Ramos (cell line): ENCODE data around the gene C20orf141.
"Not testable (repeated sequence)": the region's sequence is repeated elsewhere in the genome, so short reads cannot be mapped to it uniquely, and the experiment has no call there.

Source experiments
- in situ Hi-C: fragments of 300-500 bp; cut with MboI; formaldehyde crosslinking; loops from one replicate; pipeline ENCODE4 v1.14.3; 2022; ENCODE audit warnings: low sequenced_read_pairs; ENCODE audit not compliant: unreplicated experiment

Gene C20orf141

DNA sequence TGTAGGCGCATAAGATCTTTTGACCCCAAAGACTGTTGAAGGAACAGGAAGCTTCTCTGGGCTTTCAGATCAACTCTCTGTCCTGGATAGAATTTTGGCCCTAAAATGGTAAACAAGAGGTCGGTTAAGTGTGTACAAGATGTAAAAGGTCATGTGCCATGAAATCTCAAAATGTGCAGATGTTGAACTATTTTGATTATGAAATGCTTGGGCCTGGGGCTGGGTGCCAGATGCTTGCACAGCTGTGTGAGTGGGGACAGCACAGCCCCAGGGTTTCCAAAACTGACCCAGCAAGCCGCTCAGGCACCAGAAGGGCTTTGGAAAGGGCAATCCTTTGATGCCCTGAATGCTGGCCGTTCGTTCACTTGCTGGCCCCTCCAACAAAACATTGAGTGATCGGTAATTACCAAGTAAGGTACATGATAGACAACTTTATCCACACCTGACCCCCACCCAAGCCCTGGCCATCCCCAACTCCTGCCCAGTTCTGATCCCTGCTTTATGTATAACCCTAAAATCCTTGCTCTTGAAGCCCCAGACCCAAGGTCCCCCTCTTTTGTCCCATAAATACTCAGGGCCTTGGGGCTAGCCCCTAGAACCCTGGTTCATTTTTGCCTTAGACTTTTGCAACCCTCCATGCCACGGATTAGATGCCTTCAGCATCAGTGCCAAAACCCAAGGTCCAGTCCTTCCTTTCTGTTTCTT is 3.3 kb downstream of the C20orf141 start:
- in situ Hi-C loops: no loop called here

DNA sequence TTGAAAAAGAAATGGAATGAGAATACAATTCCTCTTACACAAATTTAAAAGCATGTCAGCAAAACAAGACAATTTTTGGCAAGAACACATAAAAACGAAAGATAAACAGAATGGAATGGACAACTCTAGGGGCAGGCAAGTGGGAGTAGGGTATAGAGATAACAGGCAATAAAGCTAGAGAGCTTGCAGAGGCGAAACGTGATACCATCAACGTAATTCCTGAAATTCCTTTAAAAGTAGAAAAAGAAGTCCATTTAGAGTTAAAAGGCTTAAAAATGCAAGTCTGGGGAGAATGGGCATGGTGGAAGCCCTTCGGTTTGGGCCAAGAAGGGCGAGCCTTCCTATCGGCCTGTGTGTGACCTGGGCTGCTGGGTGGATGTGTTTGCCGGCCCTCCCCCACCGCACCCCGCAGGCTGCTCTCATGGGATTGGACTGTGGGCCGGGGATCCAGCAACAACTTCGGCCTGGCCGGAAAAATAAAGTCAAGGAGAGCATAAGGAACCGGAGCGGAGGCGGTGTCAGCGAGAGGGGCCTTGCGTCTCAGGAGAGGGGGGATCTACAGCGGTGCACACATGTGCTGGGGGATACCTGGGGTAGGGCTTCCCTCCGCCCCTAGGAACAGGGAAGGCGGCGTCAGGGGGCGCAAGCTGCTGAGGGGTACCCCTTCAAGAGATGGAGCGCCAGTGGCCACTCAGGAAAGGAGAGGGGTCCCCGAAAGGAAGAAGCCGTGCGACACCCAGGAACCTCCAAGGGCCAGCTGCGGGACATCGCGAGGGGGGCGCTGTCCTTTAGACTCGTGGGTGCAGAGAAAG is 5.5 kb downstream of the C20orf141 start:
- in situ Hi-C loops: no loop called here

- in situ Hi-C loops: no loop called here
Measured at GRCh38 chr20:2820896-2821869, 6.4 kb downstream of the C20orf141 start.

DNA sequence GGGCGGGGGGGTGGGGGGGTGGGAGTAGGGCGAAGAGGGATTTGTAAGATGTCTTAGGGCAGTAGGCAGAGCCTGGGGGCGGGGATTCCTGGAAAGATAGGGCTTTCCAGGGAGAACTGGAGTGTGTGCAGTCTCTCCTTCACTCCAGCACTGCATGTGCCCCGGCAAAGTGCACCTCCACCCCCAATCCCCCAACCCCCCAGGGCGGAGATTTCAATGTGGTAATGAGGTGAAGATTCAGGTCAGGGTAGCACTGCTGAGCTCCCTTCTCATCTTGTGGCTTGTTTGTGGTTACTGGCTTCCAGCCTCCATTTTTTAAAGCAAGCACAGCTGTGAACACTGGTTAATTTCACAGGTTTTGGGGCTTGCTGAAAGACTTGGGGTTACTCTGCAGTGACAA is 7.3 kb downstream of the C20orf141 start:
- in situ Hi-C loops: no loop called here

DNA sequence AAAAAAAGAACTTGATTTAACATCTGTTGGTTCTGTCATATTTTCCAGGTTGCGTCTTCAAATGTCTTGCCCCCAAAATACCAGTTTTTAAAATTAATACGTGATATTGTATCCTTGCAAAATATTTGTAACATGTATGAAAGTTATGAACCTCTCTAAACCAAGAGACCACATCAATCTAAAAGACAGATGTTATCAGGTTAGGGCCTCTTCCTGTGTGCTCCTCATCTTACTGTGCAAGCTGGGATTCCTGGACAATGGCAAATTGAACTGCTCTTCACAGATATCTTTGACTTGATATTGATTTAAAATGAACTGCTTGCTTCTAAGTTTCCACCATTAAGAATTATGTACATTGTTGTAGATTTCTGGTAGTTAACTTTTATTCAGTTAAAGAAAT is 11.0 kb downstream of the C20orf141 start:
- in situ Hi-C loops: no loop called here

DNA sequence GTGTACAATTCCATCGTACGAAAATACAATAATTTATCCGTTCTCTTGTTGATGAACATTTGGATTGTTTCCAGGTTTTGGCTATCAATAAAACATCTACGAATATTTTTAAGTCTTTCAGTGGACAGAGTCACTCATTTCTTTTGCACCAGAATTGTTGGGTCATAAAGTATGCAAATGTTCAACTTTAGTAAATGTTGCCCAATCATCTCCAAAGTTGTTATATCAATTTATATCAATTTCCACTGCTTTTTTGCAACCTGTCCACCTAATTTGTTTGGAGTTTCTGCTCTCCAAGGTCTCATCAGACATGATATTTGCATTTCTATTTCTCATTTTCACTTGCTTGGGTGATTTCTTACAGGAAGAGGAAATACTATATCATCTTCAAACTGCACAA is 11.9 kb downstream of the C20orf141 start:
- in situ Hi-C loops: no loop called here

DNA sequence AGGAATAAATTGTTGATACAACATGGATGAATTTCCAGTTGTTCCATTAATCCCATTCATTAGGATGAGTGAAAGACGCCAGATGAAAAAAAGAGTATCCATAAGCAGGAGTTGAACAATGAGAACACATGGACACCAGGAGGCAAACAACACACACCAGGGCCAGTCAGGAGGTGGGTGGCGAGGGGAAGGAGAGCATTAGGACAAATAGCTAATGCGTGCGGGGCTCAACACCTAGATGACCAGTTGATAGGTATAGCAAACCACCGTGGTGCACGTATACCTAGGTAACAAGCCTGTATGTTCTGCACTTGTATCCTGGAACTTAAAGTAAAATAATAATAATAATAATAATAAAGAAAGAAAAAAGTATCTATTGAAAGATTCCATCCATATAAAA is 14.6 kb downstream of the C20orf141 start:
- in situ Hi-C loops: no loop called here

DNA sequence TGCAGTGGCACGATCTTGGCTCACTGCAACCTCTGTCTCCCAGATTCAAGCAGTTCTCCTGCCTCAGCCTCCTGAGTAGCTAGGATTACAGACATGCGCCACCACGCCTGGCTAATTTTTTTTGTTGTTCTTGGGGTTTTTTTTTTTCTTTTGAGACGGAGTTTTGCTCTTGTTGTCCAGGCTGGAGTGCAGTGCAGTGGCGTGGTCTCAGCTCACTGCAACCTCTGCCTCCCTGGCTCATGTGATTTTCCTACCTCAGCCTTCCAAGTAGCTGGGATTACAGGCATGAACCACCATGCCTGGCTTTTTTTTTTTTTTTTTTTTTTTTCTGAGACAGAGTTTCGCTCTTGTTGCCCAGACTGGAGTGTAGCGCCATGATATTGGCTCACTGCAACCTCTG is 16.4 kb downstream of the C20orf141 start:
- in situ Hi-C loops: not testable (repeated sequence)

GRCh38 chr20:2833761-2834160 is 19.0 kb downstream of the C20orf141 start:
- in situ Hi-C loops: no loop called here

DNA sequence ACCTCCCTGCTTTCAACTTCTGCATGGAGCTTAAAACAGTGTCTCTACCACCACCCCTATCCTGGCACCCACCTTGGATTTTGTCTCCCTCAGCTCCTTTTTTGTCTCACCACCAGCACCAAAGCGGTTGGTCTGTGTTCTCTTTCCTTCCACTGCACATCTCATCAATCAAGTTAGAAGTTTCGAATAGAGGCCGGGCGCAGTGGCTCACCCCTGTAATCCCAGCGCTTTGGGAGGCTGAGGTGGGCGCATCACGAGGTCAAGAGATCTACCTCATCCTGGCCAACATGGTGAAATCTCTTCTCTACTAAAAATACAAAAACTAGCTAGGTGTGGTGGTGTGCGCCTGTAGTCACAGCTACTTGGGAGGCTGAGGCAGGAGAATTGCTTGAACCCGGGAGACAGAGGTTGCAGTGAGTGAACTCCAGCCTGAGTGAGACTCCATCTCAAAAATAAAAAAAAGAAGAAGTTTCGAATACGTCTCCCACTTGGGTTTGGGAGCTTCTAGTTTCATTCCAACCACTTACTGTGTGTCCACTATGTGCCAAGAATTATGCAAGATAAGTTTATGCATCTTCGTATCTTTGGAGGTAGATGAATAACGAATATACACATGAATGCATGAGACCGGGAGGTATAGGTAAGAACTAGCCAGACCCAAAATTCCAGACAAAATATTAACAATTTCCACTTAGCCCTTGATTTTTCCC is 19.8 kb downstream of the C20orf141 start:
- in situ Hi-C loops: no loop called here

DNA sequence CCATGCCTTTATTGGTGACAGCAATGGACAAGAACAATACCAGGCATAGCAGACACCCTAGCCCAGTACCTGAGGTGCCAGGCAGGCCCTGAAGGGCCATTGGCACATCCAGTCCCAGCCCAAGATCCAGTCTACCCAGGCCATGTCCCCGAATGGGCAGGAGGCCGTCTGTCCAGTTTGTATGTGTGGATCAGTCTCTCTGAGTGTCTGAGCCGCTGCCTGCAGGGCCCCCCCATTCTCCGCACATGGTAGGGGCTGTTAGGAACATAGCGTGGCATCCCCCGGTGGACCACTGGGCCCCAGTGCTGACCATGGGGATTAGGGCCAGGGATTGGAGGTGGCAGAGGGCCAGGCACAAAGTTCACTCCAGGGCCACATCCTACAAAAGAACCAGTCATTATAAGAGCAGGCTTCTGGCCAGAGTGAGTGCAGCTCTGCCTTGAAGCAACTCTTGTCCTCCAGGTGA is 20.6 kb downstream of the C20orf141 start:
- in situ Hi-C loops: no loop called here

GRCh38 chr20:2836035-2836434 is 21.2 kb downstream of the C20orf141 start:
- in situ Hi-C loops: no loop called here

DNA sequence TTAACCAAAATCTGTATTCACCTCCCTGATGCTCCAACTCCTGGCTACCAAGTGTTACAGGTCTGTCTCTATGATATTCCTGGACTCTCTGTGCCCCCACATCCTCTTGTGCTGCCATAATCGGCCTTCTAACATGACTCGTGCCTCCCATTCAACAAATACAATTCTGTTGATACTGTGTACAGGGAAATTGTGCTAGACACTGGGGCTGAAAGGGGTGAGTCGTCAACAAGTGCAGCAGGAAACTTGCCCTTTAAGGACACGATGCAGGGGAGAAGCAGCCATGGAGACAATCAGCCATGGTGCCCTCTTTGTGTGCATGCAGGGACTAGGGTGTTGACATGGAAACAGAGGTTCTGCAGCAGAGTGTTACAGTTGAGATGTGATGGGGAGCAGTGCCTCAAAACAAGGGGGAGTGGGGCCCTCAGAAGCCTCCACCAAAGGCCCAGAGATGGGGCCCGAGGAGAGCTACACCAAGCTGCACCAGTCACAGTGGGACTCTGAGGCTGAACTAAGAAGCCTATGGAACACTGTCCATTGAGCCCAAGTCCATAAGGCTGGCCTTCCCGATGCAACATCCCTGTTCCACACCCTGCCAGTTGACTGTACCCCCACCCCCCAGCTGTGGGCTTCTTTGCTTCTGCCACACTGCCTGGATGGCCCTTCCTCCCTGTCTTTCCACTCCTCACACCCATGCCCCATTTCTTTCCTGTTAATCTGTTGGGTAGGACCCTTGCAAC is 22.6 kb downstream of the C20orf141 start:
- in situ Hi-C loops: no loop called here

DNA sequence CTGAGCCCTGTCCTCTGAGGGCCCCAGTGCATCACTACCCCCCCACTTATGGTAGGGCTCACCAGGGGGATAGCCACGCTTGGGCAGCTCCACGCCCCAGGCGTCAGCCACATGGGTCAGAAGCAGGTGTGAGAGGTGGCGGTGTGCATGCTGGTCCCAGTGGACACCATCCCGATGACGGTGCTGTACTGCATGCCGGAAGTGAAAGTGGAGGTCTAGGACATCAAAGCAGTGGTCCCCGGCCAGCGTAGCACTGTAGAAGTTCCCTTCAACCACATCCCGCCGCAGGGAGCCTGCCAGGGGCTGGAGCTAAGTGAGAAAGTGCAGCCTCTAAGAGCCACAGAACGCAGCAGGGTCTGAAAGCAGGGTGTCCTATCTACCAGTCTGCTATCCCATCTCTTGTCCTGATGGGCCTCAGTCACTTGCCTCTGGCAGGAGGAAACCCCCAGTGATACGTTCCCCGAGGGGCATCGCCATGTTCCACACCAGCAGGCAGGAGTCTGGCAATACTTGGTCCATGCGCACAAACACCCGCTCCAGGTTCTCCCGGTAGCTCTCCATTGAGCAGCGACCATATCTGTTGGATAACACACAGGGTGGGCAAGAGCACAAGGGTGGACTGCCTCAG is 23.5 kb downstream of the C20orf141 start:
- in situ Hi-C loops: no loop called here

DNA sequence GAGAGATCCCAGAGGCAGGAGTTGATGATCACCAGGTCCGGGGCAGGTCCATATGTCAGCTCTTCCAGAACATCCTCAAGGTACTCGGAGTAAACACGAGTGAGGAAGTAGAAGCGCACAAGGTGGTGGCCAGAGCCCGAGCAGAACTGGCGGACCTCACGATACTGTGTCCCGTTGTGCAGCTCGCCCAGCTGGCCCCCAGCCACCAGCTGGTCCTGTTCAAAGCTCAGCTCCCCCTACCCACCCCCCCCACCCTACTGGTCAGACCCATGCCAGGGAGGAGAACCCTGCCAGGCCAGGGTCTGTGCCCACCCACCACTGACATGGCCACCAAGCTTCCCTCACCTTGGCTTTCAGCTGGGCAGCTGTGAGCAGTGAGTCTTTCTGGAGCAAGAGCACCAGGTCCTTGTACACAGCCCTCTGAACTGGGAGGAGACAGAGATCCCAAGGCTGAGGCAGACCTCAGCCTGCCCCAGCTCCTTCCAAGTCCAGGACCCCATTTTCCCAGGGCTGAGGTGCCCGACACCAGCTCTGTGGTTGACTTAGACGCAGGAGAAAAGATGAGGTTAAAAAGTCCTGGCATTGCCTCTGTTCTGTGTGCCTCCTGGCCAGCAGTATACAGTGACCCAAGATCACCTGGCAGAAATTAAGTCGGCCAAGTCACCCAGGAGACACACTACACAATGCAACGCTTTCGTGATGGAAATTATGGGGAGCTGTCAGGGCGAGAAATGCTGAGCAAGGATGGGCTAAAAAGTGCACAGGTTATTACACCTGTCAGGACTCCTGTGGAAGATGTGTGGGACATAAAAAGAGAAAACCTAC is 24.3 kb downstream of the C20orf141 start:
- in situ Hi-C loops: no loop called here

- in situ Hi-C loops: no loop called here
Measured at GRCh38 chr20:2839732-2840137, 24.9 kb downstream of the C20orf141 start.

DNA sequence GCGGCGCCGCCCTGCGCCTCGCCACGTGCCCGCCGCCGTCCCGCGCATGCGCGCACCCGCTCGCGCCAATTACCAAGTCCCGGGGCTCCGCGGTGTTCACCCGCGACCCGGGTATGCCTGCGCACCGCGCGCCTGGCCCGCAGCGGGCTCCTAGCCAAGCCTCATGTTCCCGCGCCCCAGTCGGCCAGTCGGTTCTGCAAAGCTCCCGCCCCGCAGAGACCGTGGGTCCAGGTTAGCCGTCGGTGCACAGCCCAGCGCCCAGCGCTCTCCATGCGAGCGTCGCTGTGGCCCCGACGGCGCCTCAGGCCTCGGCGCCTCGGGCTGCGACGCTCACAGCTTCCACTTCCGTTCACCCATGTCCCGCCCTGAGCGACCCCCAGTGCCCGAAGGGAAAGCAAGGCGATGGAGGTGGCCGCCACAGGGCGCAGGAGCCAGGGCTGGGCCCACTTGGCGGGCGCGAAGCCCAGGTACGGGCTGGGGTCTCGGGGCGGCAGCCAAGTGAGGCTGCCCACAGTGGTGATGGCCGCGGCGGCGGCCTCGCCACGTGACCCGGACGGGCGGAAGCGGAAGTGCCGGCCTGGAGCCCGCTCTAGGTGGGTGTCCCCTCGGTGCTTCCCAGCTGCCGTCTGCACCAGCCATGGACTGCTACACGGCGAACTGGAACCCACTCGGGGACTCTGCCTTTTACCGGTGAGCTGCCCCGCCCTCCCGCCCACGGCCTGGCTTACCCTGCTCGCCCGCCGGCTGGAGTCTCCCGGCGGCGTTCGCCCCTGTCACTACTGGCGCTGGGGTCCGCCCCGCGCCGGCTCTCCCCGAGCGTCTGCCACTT is 25.6 kb downstream of the C20orf141 start, which contains the start of the genes PCED1A and VPS16:
PCED1A (minus strand) TSS at position 518 of the 829 bp plus-strand sequence. CDS start 743 bp downstream, outside the sequence.
VPS16 (plus strand) TSS at position 608 of the 829 bp plus-strand sequence; CDS start at position 638, 30 bp downstream.
- in situ Hi-C loops: no loop called here
